RWPE2 (cell line): ENCODE measurements around the gene OLFM4.

Experiments used
- ATAC-seq: fragments of 200-7000 bp; cut with Tn5 transposase; 3 replicates; pipeline ENCODE4 v1.9.1; 2021; ENCODE audit warnings: low read depth
- DNase-seq: peaks from one replicate; pipeline ENCODE4 v3.0.0-alpha.2; 2020; ENCODE audit warnings: low spot score
- H3K27ac ChIP-seq: fragments of 450-650 bp; 2 replicates; pipeline ENCODE4 v1.5.1; 2017; ENCODE audit warnings: mild to moderate bottlenecking; ENCODE audit not compliant: poor library complexity, severe bottlenecking
- H3K27me3 ChIP-seq: fragments of 250-450 bp; sonication (Bioruptor Pico); 2 replicates; pipeline ENCODE4 v1.5.1; 2021; ENCODE audit warnings: mild to moderate bottlenecking, moderate library complexity; ENCODE audit not compliant: insufficient read depth, poor library complexity, severe bottlenecking
- H3K36me3 ChIP-seq: fragments of 250-450 bp; sonication (Bioruptor Pico); 2 replicates; pipeline ENCODE4 v1.5.1; 2020; ENCODE audit warnings: low read depth, mild to moderate bottlenecking, moderate library complexity
- H3K4me1 ChIP-seq: fragments of 250-450 bp; sonication (Bioruptor Pico); 2 replicates; pipeline ENCODE4 v1.5.1; 2021; ENCODE audit warnings: mild to moderate bottlenecking, moderate library complexity; ENCODE audit not compliant: insufficient read depth, poor library complexity, severe bottlenecking
- H3K4me3 ChIP-seq: fragments of 250-450 bp; sonication (Bioruptor Pico); 2 replicates; pipeline ENCODE4 v1.5.1; 2021; ENCODE audit warnings: mild to moderate bottlenecking, moderate library complexity; ENCODE audit not compliant: severe bottlenecking
- H3K9me3 ChIP-seq: fragments of 250-450 bp; sonication (Bioruptor Pico); 2 replicates; pipeline ENCODE4 v1.5.1; 2021; ENCODE audit warnings: mild to moderate bottlenecking, moderate library complexity; ENCODE audit not compliant: severe bottlenecking
- TF ChIP-seq, protein P1 (sequence below): fragments of 450-650 bp; IDR thresholded peaks from one replicate; pipeline ENCODE4 v1.5.1; 2017; ENCODE audit warnings: mild to moderate bottlenecking, moderate library complexity; ENCODE audit not compliant: poor library complexity, severe bottlenecking

Gene OLFM4

DNA sequence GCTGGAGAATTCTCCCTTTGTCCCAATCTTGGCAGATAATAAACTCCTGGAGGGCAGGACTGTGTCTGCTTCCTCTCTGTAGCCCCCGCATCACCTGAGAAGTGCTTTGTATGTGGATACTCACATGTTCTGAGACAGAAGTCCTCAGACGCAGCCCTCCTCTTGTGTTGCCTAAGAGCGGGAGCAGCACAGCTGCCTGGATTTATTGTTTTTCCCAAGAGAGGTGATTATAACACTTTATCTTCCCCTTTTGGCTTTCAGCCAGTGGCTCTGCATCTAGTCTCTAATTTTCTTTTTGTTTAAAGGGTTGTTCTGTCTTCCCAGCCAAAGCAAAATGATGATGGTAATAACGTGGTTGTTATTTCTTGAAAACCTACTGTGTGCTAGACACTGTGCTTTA lies 36.1 kb downstream of the OLFM4 start:
- ATAC-seq: no peak
- Histone ChIP-seq H3K9me3 (no peaks in the 10 kb centered on the region), H3K27me3 (no peaks in the 10 kb centered on the region), H3K36me3 (no peaks in the 10 kb centered on the region), H3K27ac (no peak overlapping the region), H3K4me1 (no peaks in the 10 kb centered on the region), H3K4me3 (no peak overlapping the region)
- no peak for DNase-seq
- TF ChIP-seq, protein P1, sequence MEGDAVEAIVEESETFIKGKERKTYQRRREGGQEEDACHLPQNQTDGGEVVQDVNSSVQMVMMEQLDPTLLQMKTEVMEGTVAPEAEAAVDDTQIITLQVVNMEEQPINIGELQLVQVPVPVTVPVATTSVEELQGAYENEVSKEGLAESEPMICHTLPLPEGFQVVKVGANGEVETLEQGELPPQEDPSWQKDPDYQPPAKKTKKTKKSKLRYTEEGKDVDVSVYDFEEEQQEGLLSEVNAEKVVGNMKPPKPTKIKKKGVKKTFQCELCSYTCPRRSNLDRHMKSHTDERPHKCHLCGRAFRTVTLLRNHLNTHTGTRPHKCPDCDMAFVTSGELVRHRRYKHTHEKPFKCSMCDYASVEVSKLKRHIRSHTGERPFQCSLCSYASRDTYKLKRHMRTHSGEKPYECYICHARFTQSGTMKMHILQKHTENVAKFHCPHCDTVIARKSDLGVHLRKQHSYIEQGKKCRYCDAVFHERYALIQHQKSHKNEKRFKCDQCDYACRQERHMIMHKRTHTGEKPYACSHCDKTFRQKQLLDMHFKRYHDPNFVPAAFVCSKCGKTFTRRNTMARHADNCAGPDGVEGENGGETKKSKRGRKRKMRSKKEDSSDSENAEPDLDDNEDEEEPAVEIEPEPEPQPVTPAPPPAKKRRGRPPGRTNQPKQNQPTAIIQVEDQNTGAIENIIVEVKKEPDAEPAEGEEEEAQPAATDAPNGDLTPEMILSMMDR: no peak

- no peaks in the 10 kb centered on the region for H3K4me1 ChIP-seq
- no peak overlapping the region for H3K4me3 ChIP-seq
- H3K27ac ChIP-seq: no peak overlapping the region
- DNase-seq (no peak), ATAC-seq (no peak)
- H3K27me3 ChIP-seq: no peaks in the 10 kb centered on the region
- H3K9me3 ChIP-seq: no peaks in the 10 kb centered on the region
- no peaks in the 10 kb centered on the region for H3K36me3 ChIP-seq
- TF ChIP-seq, protein P1: no peak
These were observed 37.8 kb downstream of the OLFM4 start for GRCh38 chr13:53066411-53066810.

- H3K27ac ChIP-seq: no peak overlapping the region
- no peak for DNase-seq
- no peaks in the 10 kb centered on the region for H3K27me3 ChIP-seq
- H3K4me1 ChIP-seq: no peaks in the 10 kb centered on the region
- H3K4me3 ChIP-seq: no peak overlapping the region
- H3K9me3 ChIP-seq: no peaks in the 10 kb centered on the region
- ATAC-seq: no peak
- no peaks in the 10 kb centered on the region for H3K36me3 ChIP-seq
- TF ChIP-seq, protein P1: no peak
These were observed 40.2 kb downstream of the OLFM4 start for GRCh38 chr13:53068585-53069520.

DNA sequence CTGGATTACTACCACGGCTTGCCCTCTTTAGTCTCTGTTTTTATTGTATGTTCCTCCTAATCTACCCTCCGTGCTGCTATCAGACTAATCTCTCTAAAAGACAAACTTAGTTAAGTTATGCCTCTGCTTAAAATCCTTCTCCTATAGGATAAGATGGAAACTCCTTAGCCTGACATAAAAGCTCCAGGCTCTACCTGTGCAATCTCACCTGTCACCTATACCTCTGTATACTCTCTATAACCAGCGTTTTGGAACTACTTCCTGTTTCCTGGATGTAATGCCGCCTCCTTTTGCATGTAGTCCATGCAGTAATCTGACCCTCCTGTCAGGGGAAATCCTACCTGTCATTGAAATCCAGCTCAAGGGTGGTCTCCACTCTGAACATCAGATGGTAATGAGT lies 41.2 kb downstream of the OLFM4 start:
- DNase-seq: no peak
- H3K36me3 ChIP-seq: no peaks in the 10 kb centered on the region
- no peak overlapping the region for H3K27ac ChIP-seq
- TF ChIP-seq, protein P1: no peak
- ATAC-seq: no peak
- no peaks in the 10 kb centered on the region for H3K9me3 ChIP-seq
- no peak overlapping the region for H3K4me3 ChIP-seq
- H3K27me3 ChIP-seq: no peaks in the 10 kb centered on the region
- H3K4me1 ChIP-seq: no peaks in the 10 kb centered on the region

DNA sequence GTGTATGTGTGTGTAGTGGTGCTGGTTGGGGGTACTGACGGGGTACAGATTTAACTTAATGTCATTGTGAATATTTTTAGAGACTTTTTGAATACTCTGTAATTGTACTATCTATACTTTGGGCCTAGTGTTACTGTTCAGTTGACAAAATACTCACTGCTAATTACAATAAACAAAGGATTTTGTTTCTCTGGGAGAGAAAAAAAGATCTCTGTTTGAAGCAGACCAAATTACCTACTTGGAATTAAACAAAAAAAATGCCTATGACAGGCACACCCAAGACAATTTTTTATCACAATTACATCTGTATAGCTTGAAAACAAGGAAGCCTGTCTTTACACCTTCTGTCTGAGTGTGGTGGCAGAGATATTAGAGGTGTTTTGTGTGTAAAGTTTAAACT lies 45.1 kb downstream of the OLFM4 start:
- no peak for ATAC-seq
- TF ChIP-seq, protein P1: no peak
- Histone ChIP-seq H3K27me3 (no peaks in the 10 kb centered on the region), H3K4me1 (no peaks in the 10 kb centered on the region), H3K27ac (no peak overlapping the region), H3K36me3 (no peaks in the 10 kb centered on the region), H3K4me3 (no peak overlapping the region), H3K9me3 (no peaks in the 10 kb centered on the region)
- DNase-seq: no peak
